Smooth muscle cell (in vitro differentiated cells): ENCODE measurements around the gene FGFBP2. TPM values are rescaled to one million over a fixed set of nuclear protein-coding genes. Genes with fewer than 3 reads are reported as not detected.
A peak's percentile ranks its signal among the peaks of the same experiment; 100 is the strongest.

Source experiments
- DNase-seq: peaks from one replicate; lab custom pipeline; 2025; ENCODE audit not compliant: unreplicated experiment; lab: John Stamatoyannopoulos, UW
- H2AFZ ChIP-seq: fragments of 200-600 bp; sonication (generic); 2 replicates; pipeline ENCODE4 v1.6.0; 2016; ENCODE audit warnings: antibody characterized with exemption, low read depth, mild to moderate bottlenecking
- H3F3A ChIP-seq: fragments of 200-600 bp; sonication (generic); 2 replicates; pipeline ENCODE4 v1.6.0; 2017; ENCODE audit warnings: antibody characterized with exemption, low read depth
- H3K27ac ChIP-seq: fragments of 200-600 bp; sonication (generic); 2 replicates; pipeline ENCODE4 v1.5.1; 2016; ENCODE audit warnings: low read depth, mild to moderate bottlenecking
- H3K27me3 ChIP-seq: fragments of 200-600 bp; sonication (generic); 2 replicates; pipeline ENCODE4 v1.6.1; 2016; ENCODE audit warnings: low read depth, mild to moderate bottlenecking
- H3K36me3 ChIP-seq: fragments of 200-600 bp; sonication (generic); 2 replicates; pipeline ENCODE4 v1.5.1; 2016; ENCODE audit warnings: low read depth
- H3K4me1 ChIP-seq: fragments of 200-600 bp; sonication (generic); 2 replicates; pipeline ENCODE4 v1.5.1; 2016; ENCODE audit warnings: low read depth
- H3K4me2 ChIP-seq: fragments of 200-600 bp; sonication (generic); 2 replicates; pipeline ENCODE4 v1.6.0; 2016; ENCODE audit warnings: mild to moderate bottlenecking
- H3K4me3 ChIP-seq: fragments of 200-600 bp; sonication (generic); 2 replicates; pipeline ENCODE4 v1.5.1; 2016; ENCODE audit warnings: mild to moderate bottlenecking
- H3K79me2 ChIP-seq: fragments of 200-600 bp; sonication (generic); 2 replicates; pipeline ENCODE4 v1.6.0; 2016; ENCODE audit warnings: low read depth, mild to moderate bottlenecking
- H3K9ac ChIP-seq: fragments of 200-600 bp; sonication (generic); 2 replicates; pipeline ENCODE4 v1.6.0; 2016; ENCODE audit warnings: low read depth
- H3K9me3 ChIP-seq: fragments of 200-600 bp; sonication (generic); replicated peaks from 2 replicates; pipeline ENCODE4 v1.5.1; 2016; ENCODE audit warnings: low read depth
- H4K20me1 ChIP-seq: fragments of 200-600 bp; sonication (generic); 2 replicates; pipeline ENCODE4 v1.6.0; 2016; ENCODE audit warnings: low read depth
- WGBS: methylation state at CpG from one replicate; pipeline ENCODE4 v1.1.7; 2016; ENCODE audit warnings: low lambda C conversion rate; 5-methylcytosine and 5-hydroxymethylcytosine counted together
- polyA plus RNA-seq: library from polyadenylated mRNA; unstranded; fragments of >200 nt; fragmentation: Nextera tagmentation; extraction: Ambion mirVana; gene quantifications from 2 replicates; pipeline ENCODE4 v1.2.1, GENCODE V29; 2016
- total RNA-seq: library from RNA; depleted of rRNA; stranded (reverse); fragments of >200 nt; gene quantifications from 2 replicates; pipeline ENCODE4 v1.2.3, GENCODE V29; 2014
- TF ChIP-seq, protein P1 (sequence below): fragments of 200-600 bp; sonication (generic); IDR thresholded peaks from 2 replicates; pipeline ENCODE4 v1.5.1; 2017; ENCODE audit warnings: borderline replicate concordance, mild to moderate bottlenecking, antibody characterized with exemption; ENCODE audit not compliant: insufficient read depth, poor library complexity, severe bottlenecking

The FGFBP2 gene
- total and polyA plus RNA-seq, 2 experiments from 2014 or later: not detected

DNA sequence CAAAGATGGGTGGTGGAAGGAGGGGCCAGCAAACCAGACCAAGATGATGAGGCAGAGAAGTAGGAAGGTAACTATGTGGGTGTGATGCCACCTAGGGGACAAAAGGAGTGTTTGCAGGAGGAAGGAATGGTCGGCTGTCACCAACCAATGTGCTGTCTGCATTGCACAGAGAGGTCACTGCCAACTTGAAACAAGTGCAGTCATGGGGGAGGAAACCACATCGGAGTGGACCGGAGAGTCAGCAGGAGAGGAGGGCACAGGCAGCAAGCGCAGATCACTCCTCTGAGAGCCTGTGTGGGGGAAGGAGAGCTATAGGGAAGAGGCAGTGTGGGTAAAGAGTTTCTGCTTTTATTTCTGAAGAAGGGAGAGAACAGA, 38.5 kb upstream of the FGFBP2 start:
- DNase-seq: peak; percentile 11
- H3K79me2 ChIP-seq: no peaks in the 10 kb centered on the region
- WGBS: 14% methylated on average over 4 of the region's 4 CpGs
- TF ChIP-seq, protein P1, sequence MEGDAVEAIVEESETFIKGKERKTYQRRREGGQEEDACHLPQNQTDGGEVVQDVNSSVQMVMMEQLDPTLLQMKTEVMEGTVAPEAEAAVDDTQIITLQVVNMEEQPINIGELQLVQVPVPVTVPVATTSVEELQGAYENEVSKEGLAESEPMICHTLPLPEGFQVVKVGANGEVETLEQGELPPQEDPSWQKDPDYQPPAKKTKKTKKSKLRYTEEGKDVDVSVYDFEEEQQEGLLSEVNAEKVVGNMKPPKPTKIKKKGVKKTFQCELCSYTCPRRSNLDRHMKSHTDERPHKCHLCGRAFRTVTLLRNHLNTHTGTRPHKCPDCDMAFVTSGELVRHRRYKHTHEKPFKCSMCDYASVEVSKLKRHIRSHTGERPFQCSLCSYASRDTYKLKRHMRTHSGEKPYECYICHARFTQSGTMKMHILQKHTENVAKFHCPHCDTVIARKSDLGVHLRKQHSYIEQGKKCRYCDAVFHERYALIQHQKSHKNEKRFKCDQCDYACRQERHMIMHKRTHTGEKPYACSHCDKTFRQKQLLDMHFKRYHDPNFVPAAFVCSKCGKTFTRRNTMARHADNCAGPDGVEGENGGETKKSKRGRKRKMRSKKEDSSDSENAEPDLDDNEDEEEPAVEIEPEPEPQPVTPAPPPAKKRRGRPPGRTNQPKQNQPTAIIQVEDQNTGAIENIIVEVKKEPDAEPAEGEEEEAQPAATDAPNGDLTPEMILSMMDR: peak; percentile 86
- no peak overlapping the region for H3K27ac ChIP-seq
- H3K4me2 ChIP-seq: no peak overlapping the region
- H3K9ac ChIP-seq: no peak overlapping the region
- peak overlapping the region; percentile 39 for H2AFZ ChIP-seq
- no peaks in the 10 kb centered on the region for H3K9me3 ChIP-seq
- H3K27me3 ChIP-seq: no peaks in the 10 kb centered on the region
- H3K36me3 ChIP-seq: no peaks in the 10 kb centered on the region
- no peak overlapping the region for H3K4me3 ChIP-seq
- H4K20me1 ChIP-seq: no peaks in the 10 kb centered on the region
- no peaks in the 10 kb centered on the region for H3K4me1 ChIP-seq
- no peaks in the 10 kb centered on the region for H3F3A ChIP-seq

DNA sequence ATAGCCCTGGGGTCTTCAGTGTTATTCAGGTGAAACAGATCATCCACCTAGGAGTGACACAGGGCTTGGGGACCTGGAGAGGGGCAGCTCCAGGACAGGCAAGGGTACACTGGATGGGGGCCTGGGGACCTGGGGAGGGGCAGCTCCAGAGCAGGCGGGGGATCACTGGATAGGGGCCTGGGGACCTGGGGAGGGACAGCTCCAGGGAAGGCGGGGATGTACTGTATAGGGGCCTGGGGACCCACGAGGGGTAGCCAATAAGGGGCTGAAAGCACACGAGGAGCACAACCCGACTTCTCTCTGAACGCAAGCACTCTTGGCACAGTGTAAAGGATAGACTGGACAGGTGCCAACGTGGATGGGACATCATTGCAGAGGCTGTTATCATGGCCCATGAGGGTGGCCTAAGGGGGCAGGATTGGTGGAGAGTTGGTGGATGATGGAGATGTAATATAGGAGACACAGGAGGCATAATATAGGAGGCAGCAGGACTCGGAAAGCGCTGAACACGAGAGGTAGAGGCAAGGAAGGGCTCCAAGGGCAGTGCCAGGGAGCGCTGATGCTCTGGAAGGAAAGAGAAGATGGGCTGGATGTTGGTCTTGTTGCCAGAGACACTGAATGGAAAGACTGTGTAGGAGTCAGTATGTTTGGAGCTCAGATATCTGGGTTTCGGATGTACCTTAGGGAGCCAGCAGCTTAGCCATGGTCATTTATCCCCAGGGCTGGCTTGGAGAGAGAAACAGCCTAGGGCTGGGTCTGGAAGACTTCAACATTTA, 37.9 kb upstream of the FGFBP2 start:
- H3K9ac ChIP-seq: no peak overlapping the region
- H3F3A ChIP-seq: no peaks in the 10 kb centered on the region
- WGBS: 86% methylated on average over 10 of the region's 12 CpGs
- TF ChIP-seq, protein P1: no peak
- H3K79me2 ChIP-seq: no peaks in the 10 kb centered on the region
- no peaks in the 10 kb centered on the region for H3K4me1 ChIP-seq
- no peaks in the 10 kb centered on the region for H3K27me3 ChIP-seq
- no peak overlapping the region for H3K4me3 ChIP-seq
- H4K20me1 ChIP-seq: no peaks in the 10 kb centered on the region
- no peak overlapping the region for H3K27ac ChIP-seq
- DNase-seq: no peak
- no peaks in the 10 kb centered on the region for H3K9me3 ChIP-seq
- H3K36me3 ChIP-seq: no peaks in the 10 kb centered on the region
- no peak overlapping the region for H2AFZ ChIP-seq
- no peak overlapping the region for H3K4me2 ChIP-seq

DNA sequence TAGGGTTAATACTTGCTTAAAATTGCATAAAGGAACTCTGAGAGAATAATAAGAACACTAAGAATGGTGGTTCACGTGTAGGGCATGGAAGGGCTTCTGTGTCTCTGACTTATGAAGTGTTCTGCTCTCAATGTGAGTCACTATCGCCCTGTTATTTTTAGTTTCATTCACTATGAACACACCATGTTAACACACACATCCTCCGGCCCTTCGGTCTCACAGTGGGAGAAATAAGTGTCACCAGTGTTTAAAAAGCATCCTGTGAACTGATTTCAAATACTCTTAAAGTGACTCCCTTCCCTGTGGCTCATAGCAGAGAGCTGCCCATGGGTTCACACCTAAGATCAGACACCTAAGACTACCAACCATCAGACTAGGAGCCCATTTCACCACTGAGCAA, 33.8 kb upstream of the FGFBP2 start:
- Histone ChIP-seq H4K20me1 (no peaks in the 10 kb centered on the region), H3K36me3 (no peaks in the 10 kb centered on the region), H3K4me2 (no peak overlapping the region), H3K9ac (no peak overlapping the region), H3K79me2 (no peaks in the 10 kb centered on the region), H3K27me3 (no peaks in the 10 kb centered on the region), H2AFZ (no peak overlapping the region), H3F3A (no peaks in the 10 kb centered on the region), H3K27ac (no peak overlapping the region), H3K9me3 (no peaks in the 10 kb centered on the region), H3K4me3 (no peak overlapping the region), H3K4me1 (no peaks in the 10 kb centered on the region)
- no peak for DNase-seq
- 67% methylated on average over 4 of the region's 4 CpGs for WGBS
- TF ChIP-seq, protein P1: no peak

DNA sequence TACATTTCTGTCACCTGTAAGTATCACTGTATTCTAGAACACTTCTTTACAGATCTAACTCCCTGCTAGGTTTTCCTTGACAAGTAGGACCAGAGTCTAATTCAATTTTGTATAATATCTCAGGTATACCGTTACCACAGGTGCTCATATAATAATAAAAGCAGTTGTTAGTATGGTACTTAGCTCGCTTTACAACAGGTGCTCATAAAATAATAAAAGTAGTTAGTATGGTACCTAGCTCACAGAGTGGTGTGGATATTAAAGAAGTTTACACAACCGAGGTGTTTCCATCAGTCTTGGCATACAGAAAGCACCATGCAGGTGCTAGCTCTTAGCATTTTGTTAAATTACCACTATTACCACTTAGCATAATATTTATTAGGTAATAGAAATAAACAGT, 32.9 kb upstream of the FGFBP2 start:
- H3K27ac ChIP-seq: no peak overlapping the region
- WGBS: 90% methylated on average over 3 of the region's 3 CpGs
- TF ChIP-seq, protein P1: no peak
- H4K20me1 ChIP-seq: no peaks in the 10 kb centered on the region
- no peaks in the 10 kb centered on the region for H3K9me3 ChIP-seq
- no peak overlapping the region for H3K9ac ChIP-seq
- no peaks in the 10 kb centered on the region for H3K36me3 ChIP-seq
- DNase-seq: no peak
- H3K4me3 ChIP-seq: no peak overlapping the region
- no peak overlapping the region for H3K4me2 ChIP-seq
- no peaks in the 10 kb centered on the region for H3F3A ChIP-seq
- no peaks in the 10 kb centered on the region for H3K79me2 ChIP-seq
- no peak overlapping the region for H2AFZ ChIP-seq
- H3K27me3 ChIP-seq: no peaks in the 10 kb centered on the region
- no peaks in the 10 kb centered on the region for H3K4me1 ChIP-seq
